DOHH2 (cell line): Measurements from ENCODE around the gene RNF19B.

Experiments
- H3F3A ChIP-seq: fragments of 200-600 bp; sonication (generic), shearing (Covaris generic); 2 replicates; pipeline ENCODE4 v1.6.0; 2016; ENCODE audit warnings: antibody characterized with exemption, mild to moderate bottlenecking; ENCODE audit not compliant: control insufficient read depth, insufficient read depth
- H3K27ac ChIP-seq: fragments of 200-600 bp; sonication (generic); 2 replicates; pipeline ENCODE4 v1.5.1; 2014; ENCODE audit warnings: low read depth, mild to moderate bottlenecking, low read length, moderate library complexity
- H3K27me3 ChIP-seq: fragments of 200-600 bp; sonication (generic); 2 replicates; pipeline ENCODE4 v1.6.1; 2014; ENCODE audit warnings: mild to moderate bottlenecking, low read length, mixed read lengths; ENCODE audit not compliant: control insufficient read depth
- H3K36me3 ChIP-seq: fragments of 200-600 bp; sonication (generic); 2 replicates; pipeline ENCODE4 v1.6.1; 2014; ENCODE audit warnings: mild to moderate bottlenecking, low read length, moderate library complexity, mixed read lengths; ENCODE audit not compliant: control insufficient read depth
- H3K4me1 ChIP-seq: fragments of 200-600 bp; sonication (generic); 2 replicates; pipeline ENCODE4 v1.6.1; 2014; ENCODE audit warnings: mild to moderate bottlenecking, low read length, mixed read lengths; ENCODE audit not compliant: control insufficient read depth
- H3K4me2 ChIP-seq: fragments of 200-600 bp; sonication (generic); 2 replicates; pipeline ENCODE4 v1.6.0; 2014; ENCODE audit warnings: mild to moderate bottlenecking, low read length, moderate library complexity
- H3K4me3 ChIP-seq: fragments of 200-600 bp; sonication (generic); 2 replicates; pipeline ENCODE4 v1.5.1; 2014; ENCODE audit warnings: mild to moderate bottlenecking, low read length, mixed read lengths
- H3K79me2 ChIP-seq: fragments of 200-600 bp; sonication (generic); 2 replicates; pipeline ENCODE4 v1.6.1; 2014; ENCODE audit warnings: mild to moderate bottlenecking, low read length, mixed read lengths; ENCODE audit not compliant: control insufficient read depth
- H3K9me2 ChIP-seq: fragments of 200-600 bp; sonication (generic); replicated peaks from 2 replicates; pipeline ENCODE4 v1.6.1; 2014; ENCODE audit warnings: mild to moderate bottlenecking, low read length, mixed read lengths; ENCODE audit not compliant: control insufficient read depth
- H3K9me3 ChIP-seq: fragments of 200-600 bp; sonication (generic); 2 replicates; pipeline ENCODE4 v1.6.1; 2014; ENCODE audit warnings: antibody characterized with exemption, low read length, mixed read lengths; ENCODE audit not compliant: control insufficient read depth, insufficient read depth
- H4K20me1 ChIP-seq: fragments of 200-600 bp; sonication (generic); 2 replicates; pipeline ENCODE4 v1.6.0; 2014; ENCODE audit warnings: low read depth, mild to moderate bottlenecking, antibody characterized with exemption, low read length, moderate library complexity; ENCODE audit not compliant: control insufficient read depth, insufficient read depth
- CTCF ChIP-seq: fragments of 200-600 bp; sonication (generic); IDR thresholded peaks from one replicate; pipeline ENCODE4 v1.5.1; 2014; ENCODE audit warnings: antibody characterized with exemption, mild to moderate bottlenecking, low read depth, low read length; ENCODE audit not compliant: poor library complexity, severe bottlenecking
- EZH2phosphoT487 ChIP-seq: fragments of 200-600 bp; sonication (generic); IDR thresholded peaks from 2 replicates; pipeline ENCODE4 v1.6.1; 2017; ENCODE audit warnings: borderline replicate concordance, mild to moderate bottlenecking, antibody characterized with exemption, low read length, moderate library complexity, mixed read lengths

Gene RNF19B

DNA sequence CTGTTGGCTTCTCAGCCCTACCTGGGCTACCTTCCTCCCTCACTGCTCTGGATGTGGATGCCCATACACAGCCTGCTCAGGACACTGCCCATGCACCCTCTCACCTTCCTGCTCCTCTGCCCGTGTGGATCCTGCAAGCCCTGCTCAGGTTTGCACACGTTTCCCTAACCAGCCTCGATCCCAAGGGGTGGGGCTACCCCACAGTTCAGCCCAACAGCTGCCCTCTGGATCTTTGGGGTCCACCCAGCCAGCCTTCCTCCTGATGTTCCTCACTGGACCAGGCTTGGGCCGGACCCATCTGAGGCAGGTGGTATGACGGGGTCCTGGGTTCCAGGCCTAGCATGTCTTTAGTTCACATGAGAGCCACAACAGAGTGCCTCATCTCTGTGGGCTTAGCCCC lies 68.2 kb downstream of the RNF19B start:
- no peak overlapping the region for H3K4me2 ChIP-seq
- H3K79me2 ChIP-seq = no peaks in the 10 kb centered on the region
- H3F3A ChIP-seq = no peaks in the 10 kb centered on the region
- no peaks in the 10 kb centered on the region for H4K20me1 ChIP-seq
- H3K27ac ChIP-seq = no peak overlapping the region
- peaks cover 5% of the 10 kb centered on the region for H3K4me1 ChIP-seq
- no peaks in the 10 kb centered on the region for H3K9me2 ChIP-seq
- TF ChIP-seq EZH2phosphoT487 (no peak), CTCF (no peak)
- H3K9me3 ChIP-seq = no peaks in the 10 kb centered on the region
- H3K4me3 ChIP-seq = no peak overlapping the region
- H3K27me3 ChIP-seq = peaks cover 42% of the 10 kb centered on the region
- H3K36me3 ChIP-seq = no peaks in the 10 kb centered on the region

GRCh38 chr1:32895325-32896215 lies 69.0 kb downstream of the RNF19B start:
- no peaks in the 10 kb centered on the region for H3K9me2 ChIP-seq
- no peak overlapping the region for H3K27ac ChIP-seq
- no peaks in the 10 kb centered on the region for H3F3A ChIP-seq

GRCh38 chr1:32894681-32895080 lies 69.9 kb downstream of the RNF19B start:
- TF ChIP-seq CTCF = no peak
- TF ChIP-seq EZH2phosphoT487 = no peak
- Histone ChIP-seq H3K4me1 (no peaks in the 10 kb centered on the region), H4K20me1 (no peaks in the 10 kb centered on the region), H3K27ac (no peak overlapping the region), H3K9me3 (no peaks in the 10 kb centered on the region), H3K4me3 (no peak overlapping the region), H3K36me3 (no peaks in the 10 kb centered on the region), H3K4me2 (no peak overlapping the region), H3F3A (no peaks in the 10 kb centered on the region), H3K27me3 (peaks cover 37% of the 10 kb centered on the region), H3K79me2 (no peaks in the 10 kb centered on the region), H3K9me2 (no peaks in the 10 kb centered on the region)

More at GRCh38 chr1:32895325-32896215, 69.0 kb downstream of the RNF19B start:
- Histone ChIP-seq H3K4me3 (no peak overlapping the region), H3K4me1 (peaks cover under 1% of the 10 kb centered on the region; the same call in 1 of the 2 replicates), H3K9me3 (no peaks in the 10 kb centered on the region), H3K4me2 (no peak overlapping the region), H4K20me1 (no peaks in the 10 kb centered on the region), H3K79me2 (no peaks in the 10 kb centered on the region), H3K27me3 (peaks cover 37% of the 10 kb centered on the region), H3K36me3 (no peaks in the 10 kb centered on the region)
- TF ChIP-seq CTCF (no peak), EZH2phosphoT487 (no peak)
